Body of pancreas (tissue), 4 donors: ENCODE data around the gene EPOP. TPM values are rescaled to one million over a fixed set of nuclear protein-coding genes. Genes with fewer than 3 reads are reported as not detected.

Experiments
- ATAC-seq: fragments of 150-250 bp; one replicate; pipeline ENCODE4 v1.9.1; 2016
- DNase-seq, 4 donors: peaks; one replicate each; pipeline ENCODE4 v3.0.0-alpha.2; 2019
- H3K27ac ChIP-seq, 4 donors: fragments of 200-600 bp; sonication (generic); 1 replicate in 3 of 4; 2 replicates in 1 of 4; pipeline versions ENCODE4 v1.5.1 to v1.6.1; 2016 to 2019; ENCODE audit warnings: mild to moderate bottlenecking in 1 of 4, mixed read lengths in 1 of 4, moderate library complexity in 1 of 4
- H3K27me3 ChIP-seq, 2 donors: fragments of 200-600 bp; sonication (generic); one replicate each; pipeline ENCODE4 v1.6.0; 2016; ENCODE audit warnings: mild to moderate bottlenecking in 1 of 2
- H3K36me3 ChIP-seq, 2 donors: fragments of 200-600 bp; sonication (generic); replicated peaks in 1 of 2; 2 replicates each; pipeline ENCODE4 v1.5.1; 2016; ENCODE audit warnings: low read depth in 2 of 2; ENCODE audit not compliant: insufficient read depth in 1 of 2
- H3K4me1 ChIP-seq: fragments of 200-600 bp; sonication (generic); one replicate; pipeline ENCODE4 v1.6.0; 2016
- H3K4me3 ChIP-seq, 2 donors: fragments of 200-600 bp; sonication (generic); 1 replicate in 1 of 2; 2 replicates in 1 of 2; pipeline ENCODE4 v1.5.1; 2016 to 2019
- H3K9me3 ChIP-seq, 3 donors: fragments of 200-600 bp; sonication (generic); 1 replicate in 2 of 3; 2 replicates in 1 of 3; pipeline ENCODE4 v1.5.1; 2016
- CTCF ChIP-seq, 7 experiments: fragments of 450-650 bp in 4 of 7; fragments of 200-600 bp in 3 of 7; sonication (generic) in 3 of 7; IDR thresholded peaks; one replicate each; pipeline ENCODE4 v1.5.1; 2016 to 2019; ENCODE audit warnings: antibody characterized with exemption in 7 of 7
- POLR2A ChIP-seq, 3 donors: fragments of 450-650 bp; IDR thresholded peaks; one replicate each; pipeline ENCODE4 v1.6.1; 2016; ENCODE audit warnings: antibody characterized with exemption in 3 of 3, mild to moderate bottlenecking in 2 of 3
- WGBS, 2 donors: methylation state at CpG; one replicate each; pipeline ENCODE4 v1.1.5; 2017; 5-methylcytosine and 5-hydroxymethylcytosine counted together
- intact Hi-C: fragments of 100-400 bp; cut with DNase I; formaldehyde crosslinking; loops from one replicate; pipeline ENCODE4 v1.15.1; 2023
- total RNA-seq, 2 donors: library from RNA; depleted of rRNA; stranded (reverse); fragments of >200 nt; gene quantifications; one replicate each; pipeline ENCODE4 v1.1.0, GENCODE V29; 2016

The EPOP gene
- total RNA-seq, 2 donors from 2014 or later = 3.9 to 11.2 TPM

- H3K4me1 ChIP-seq = peaks cover 4% of the 10 kb centered on the region
- intact Hi-C loops = no loop called here
- WGBS, 2 donors = 77 to 78% methylated on average over 9 of the region's 9 CpGs
- no peaks in the 10 kb centered on the region for H3K27me3 ChIP-seq
- H3K27ac ChIP-seq = no peak overlapping the region
- no peak for DNase-seq
- no peaks in the 10 kb centered on the region for H3K36me3 ChIP-seq
- no peaks in the 10 kb centered on the region for H3K9me3 ChIP-seq
- no peak overlapping the region for H3K4me3 ChIP-seq
- no peak for TF ChIP-seq CTCF (IDR thresholded peaks at IDR 0.05)
- TF ChIP-seq POLR2A (IDR thresholded peaks at IDR 0.05) = no peak
- no peak for ATAC-seq
These were observed 10.7 kb downstream of the EPOP start for GRCh38 chr17:38663964-38664644.

GRCh38 chr17:38663125-38663751 is 11.5 kb downstream of the EPOP start:
- H3K4me3 ChIP-seq = no peak overlapping the region
- TF ChIP-seq POLR2A (IDR thresholded peaks at IDR 0.05) = no peak
- peak; percentile 47 to 90 (median 76) for TF ChIP-seq CTCF (IDR thresholded peaks at IDR 0.05)
- ATAC-seq = peak; percentile 77
- H3K4me1 ChIP-seq = peaks cover 10% of the 10 kb centered on the region
- H3K36me3 ChIP-seq = no peaks in the 10 kb centered on the region
- 17 to 20% methylated on average over 9 of the region's 9 CpGs for WGBS, 2 donors
- H3K9me3 ChIP-seq = no peaks in the 10 kb centered on the region
- H3K27me3 ChIP-seq = no peaks in the 10 kb centered on the region
- DNase-seq = peak; percentile 68 to 84 (median 78)
- no peak overlapping the region for H3K27ac ChIP-seq
- intact Hi-C loops = no loop called here

DNA sequence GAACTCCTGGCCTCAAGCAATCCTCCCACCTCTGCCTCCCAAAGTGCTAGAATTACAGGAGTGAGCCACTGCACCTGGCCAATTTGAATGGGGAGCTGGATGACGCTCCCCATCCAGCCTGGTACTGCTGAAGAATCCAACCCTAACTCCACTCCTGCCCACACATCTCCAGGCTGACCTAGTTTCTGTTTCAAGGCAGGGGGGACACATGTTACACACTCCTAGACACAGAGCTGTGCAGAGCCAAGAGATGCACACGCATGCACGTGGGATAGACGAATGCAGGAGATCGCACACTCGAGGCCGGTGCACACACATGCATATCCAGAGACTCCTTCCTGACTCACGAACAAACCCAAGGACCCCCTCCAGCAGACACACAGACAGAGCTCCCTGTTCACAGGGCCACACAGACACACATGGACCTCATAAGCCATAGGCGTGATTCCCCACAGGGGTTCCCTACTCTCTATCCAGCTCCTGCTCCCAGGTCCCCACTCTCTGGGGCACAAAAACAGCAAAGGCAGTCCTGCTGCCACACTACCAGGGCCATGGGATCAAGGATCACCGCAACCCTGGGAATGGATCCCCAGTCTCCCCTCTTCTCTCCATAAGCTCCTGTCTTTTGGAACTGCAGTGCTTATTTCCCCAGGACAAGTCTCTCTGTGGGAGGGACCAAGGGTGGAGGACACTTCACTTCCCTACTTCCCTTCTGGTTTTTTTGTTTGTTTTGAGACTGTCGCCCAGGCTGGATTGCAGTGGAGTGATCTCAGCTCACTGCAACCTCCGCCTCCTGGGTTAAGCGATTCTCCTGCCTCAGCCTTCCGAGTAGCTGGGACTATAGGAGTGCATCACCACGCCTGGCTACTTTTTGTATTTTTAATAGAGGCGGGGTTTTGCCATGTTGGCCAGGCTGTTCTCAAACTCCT is 14.4 kb downstream of the EPOP start:
- peaks cover 15% of the 10 kb centered on the region for H3K4me1 ChIP-seq
- H3K27me3 ChIP-seq = peaks cover 0 to 4% of the 10 kb centered on the region in 2 donors
- 70 to 82% methylated on average over 11 to 15 of the region's 16 CpGs for WGBS, 2 donors
- intact Hi-C loops = no loop called here
- no peak for ATAC-seq
- H3K36me3 ChIP-seq = no peaks in the 10 kb centered on the region
- no peak overlapping the region for H3K27ac ChIP-seq
- H3K9me3 ChIP-seq = no peaks in the 10 kb centered on the region
- DNase-seq = no peak
- H3K4me3 ChIP-seq = no peak overlapping the region
- TF ChIP-seq POLR2A (IDR thresholded peaks at IDR 0.05) = no peak
- no peak for TF ChIP-seq CTCF (IDR thresholded peaks at IDR 0.05)

- Histone ChIP-seq H3K4me3 (no peak overlapping the region), H3K36me3 (no peaks in the 10 kb centered on the region), H3K4me1 (peaks cover 15% of the 10 kb centered on the region), H3K27ac (no peak overlapping the region), H3K9me3 (no peaks in the 10 kb centered on the region), H3K27me3 (peaks cover 0 to 8% of the 10 kb centered on the region in 2 donors)
- DNase-seq (no peak), ATAC-seq (no peak)
- no peak for TF ChIP-seq POLR2A (IDR thresholded peaks at IDR 0.05)
- TF ChIP-seq CTCF (IDR thresholded peaks at IDR 0.05) = no peak
- 72 to 74% methylated on average over 6 to 7 of the region's 7 CpGs for WGBS, 2 donors
- intact Hi-C loops = no loop called here
These were observed 15.3 kb downstream of the EPOP start for GRCh38 chr17:38659415-38659814.
